AG09319 (cell line): ENCODE measurements around the gene ZNF787.

Experiments
- DNase-seq: peaks from one replicate; pipeline ENCODE4 v3.0.0-alpha.2; 2010; ENCODE audit warnings: low read depth; ENCODE audit errors: extremely low read depth
- CTCF ChIP-seq: IDR thresholded peaks from 2 replicates; pipeline ENCODE4 v1.5.1; 2011; ENCODE audit warnings: low read depth, mild to moderate bottlenecking, inconsistent platforms, low read length, moderate library complexity

The ZNF787 gene

GRCh38 chr19:56114051-56114777, 6.9 kb downstream of the ZNF787 start:
- TF ChIP-seq CTCF: no peak
- no peak for DNase-seq

GRCh38 chr19:56113074-56113632, 7.9 kb downstream of the ZNF787 start:
- TF ChIP-seq CTCF: no peak
- no peak for DNase-seq

- no peak for DNase-seq
These were observed 8.8 kb downstream of the ZNF787 start for GRCh38 chr19:56112313-56112709.

GRCh38 chr19:56111601-56112312, 9.3 kb downstream of the ZNF787 start:
- TF ChIP-seq CTCF: no peak
- DNase-seq: no peak

More at GRCh38 chr19:56112313-56112709, 8.8 kb downstream of the ZNF787 start:
- TF ChIP-seq CTCF: no peak

- DNase-seq: no peak
- TF ChIP-seq CTCF: no peak
These were observed 10.3 kb downstream of the ZNF787 start for GRCh38 chr19:56110515-56111448.

GRCh38 chr19:56109226-56109625, 11.9 kb downstream of the ZNF787 start:
- DNase-seq: no peak
- TF ChIP-seq CTCF: no peak
